Epithelial cell of esophagus (primary cell): ENCODE results near the gene LPIN3.
"Not testable (repeated sequence)": the region's sequence is repeated elsewhere in the genome, so short reads cannot be mapped to it uniquely, and the experiment has no call there.

Experiments used
- DNase-seq: peaks from one replicate; pipeline ENCODE4 v3.0.0; 2010; ENCODE audit warnings: low read depth
- H3K4me3 ChIP-seq: 2 replicates; pipeline ENCODE4 v1.5.1; 2011; ENCODE audit warnings: mild to moderate bottlenecking, low read length, control low read depth
- TF ChIP-seq, protein P1 (sequence below): IDR thresholded peaks from 2 replicates; pipeline ENCODE4 v1.5.1; 2011; ENCODE audit warnings: low read depth, mild to moderate bottlenecking, low read length, control low read depth, inconsistent platforms; ENCODE audit not compliant: insufficient read depth; ENCODE audit errors: missing control alignments

Gene LPIN3

DNA sequence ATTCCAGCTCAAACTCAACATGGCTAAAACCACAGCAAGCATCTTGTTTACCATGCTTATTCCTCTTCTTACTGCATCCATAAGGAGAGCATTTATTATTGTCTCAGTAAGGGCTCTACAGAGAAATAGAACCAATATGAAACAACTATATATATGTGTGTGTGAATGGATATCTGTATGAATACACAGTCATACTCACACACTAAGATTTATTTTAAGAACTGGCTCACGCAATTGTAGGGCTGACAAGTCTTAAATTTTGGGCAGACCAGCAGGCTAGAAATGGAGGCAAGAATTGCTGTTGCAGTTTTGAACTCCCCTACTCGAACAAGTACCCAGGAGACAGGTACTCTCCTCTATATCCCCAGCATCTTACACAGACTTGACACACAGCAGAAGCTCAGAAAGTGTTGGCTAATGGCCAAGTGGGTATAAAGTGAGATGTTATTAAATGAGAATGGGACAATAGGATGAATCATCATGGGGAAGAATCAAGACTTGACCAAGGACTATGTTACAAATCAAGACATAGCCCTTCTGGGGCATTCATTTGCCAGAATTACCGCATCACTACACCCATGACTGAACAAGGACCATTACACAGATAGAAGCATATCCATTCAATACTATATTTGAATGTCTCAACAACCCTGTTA, 36.1 kb upstream of the LPIN3 start:
- DNase-seq, result peak; percentile 31
- H3K4me3 ChIP-seq, result no peak overlapping the region
- TF ChIP-seq, protein P1, sequence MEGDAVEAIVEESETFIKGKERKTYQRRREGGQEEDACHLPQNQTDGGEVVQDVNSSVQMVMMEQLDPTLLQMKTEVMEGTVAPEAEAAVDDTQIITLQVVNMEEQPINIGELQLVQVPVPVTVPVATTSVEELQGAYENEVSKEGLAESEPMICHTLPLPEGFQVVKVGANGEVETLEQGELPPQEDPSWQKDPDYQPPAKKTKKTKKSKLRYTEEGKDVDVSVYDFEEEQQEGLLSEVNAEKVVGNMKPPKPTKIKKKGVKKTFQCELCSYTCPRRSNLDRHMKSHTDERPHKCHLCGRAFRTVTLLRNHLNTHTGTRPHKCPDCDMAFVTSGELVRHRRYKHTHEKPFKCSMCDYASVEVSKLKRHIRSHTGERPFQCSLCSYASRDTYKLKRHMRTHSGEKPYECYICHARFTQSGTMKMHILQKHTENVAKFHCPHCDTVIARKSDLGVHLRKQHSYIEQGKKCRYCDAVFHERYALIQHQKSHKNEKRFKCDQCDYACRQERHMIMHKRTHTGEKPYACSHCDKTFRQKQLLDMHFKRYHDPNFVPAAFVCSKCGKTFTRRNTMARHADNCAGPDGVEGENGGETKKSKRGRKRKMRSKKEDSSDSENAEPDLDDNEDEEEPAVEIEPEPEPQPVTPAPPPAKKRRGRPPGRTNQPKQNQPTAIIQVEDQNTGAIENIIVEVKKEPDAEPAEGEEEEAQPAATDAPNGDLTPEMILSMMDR, result no peak

DNA sequence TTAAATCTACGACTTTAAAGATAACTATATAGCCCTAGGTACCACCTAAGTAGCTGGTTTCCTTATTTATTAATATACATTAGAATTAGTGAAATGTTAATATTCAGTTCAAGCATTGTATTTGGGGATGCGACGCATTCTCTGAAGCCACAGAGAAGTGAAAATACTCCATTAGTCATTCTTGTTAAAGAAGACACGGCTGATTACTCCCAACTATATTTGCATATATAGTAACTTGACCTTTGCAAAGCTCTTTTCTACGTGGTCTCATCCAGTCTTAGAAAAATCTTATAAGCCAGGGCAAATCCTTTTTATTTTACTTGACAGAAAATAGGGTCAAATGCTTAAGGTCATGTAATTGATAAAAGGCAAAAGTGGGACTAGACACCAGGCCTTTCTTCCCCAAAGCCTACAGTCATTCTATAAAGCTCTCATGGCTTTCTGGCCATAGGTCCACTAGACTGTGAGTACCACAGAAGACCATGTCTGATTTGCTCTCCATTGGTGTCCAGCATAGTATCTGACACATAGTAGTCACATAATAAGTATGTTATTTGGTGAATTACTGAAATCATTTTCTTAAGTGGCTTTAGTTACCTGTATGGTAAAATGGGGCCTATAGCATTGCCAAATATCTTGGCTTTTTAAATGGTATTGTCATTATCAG, 34.4 kb upstream of the LPIN3 start:
- no peak for DNase-seq
- TF ChIP-seq, protein P1, result no peak
- H3K4me3 ChIP-seq, result no peak overlapping the region

DNA sequence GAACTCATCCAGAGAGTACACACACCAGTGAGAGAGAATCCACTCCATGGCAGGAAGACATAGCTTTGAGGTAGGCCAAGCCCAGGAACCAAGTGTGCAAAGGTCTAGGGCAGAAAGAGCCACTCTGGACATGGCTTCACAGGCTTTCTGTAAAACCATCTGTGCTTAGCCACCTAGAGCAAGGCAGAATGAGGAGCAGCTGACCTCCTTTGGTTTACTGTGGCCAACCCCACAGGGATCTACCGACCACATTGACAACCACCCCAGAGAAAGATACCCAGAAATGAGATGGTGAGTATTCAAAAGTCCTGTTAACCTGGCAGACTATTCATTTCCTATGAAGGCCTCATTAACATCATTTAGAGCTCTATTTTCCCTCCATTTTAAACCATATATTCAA, 33.6 kb upstream of the LPIN3 start:
- H3K4me3 ChIP-seq, result no peak overlapping the region
- DNase-seq, result no peak
- TF ChIP-seq, protein P1, result no peak

GRCh38 chr20:41308290-41308711, 32.3 kb upstream of the LPIN3 start:
- TF ChIP-seq, protein P1, result no peak
- DNase-seq, result peak; percentile 41
- H3K4me3 ChIP-seq, result no peak overlapping the region

- no peak for DNase-seq
- no peak overlapping the region for H3K4me3 ChIP-seq
- TF ChIP-seq, protein P1, result no peak
Measured at GRCh38 chr20:41308726-41309413, 31.8 kb upstream of the LPIN3 start.

DNA sequence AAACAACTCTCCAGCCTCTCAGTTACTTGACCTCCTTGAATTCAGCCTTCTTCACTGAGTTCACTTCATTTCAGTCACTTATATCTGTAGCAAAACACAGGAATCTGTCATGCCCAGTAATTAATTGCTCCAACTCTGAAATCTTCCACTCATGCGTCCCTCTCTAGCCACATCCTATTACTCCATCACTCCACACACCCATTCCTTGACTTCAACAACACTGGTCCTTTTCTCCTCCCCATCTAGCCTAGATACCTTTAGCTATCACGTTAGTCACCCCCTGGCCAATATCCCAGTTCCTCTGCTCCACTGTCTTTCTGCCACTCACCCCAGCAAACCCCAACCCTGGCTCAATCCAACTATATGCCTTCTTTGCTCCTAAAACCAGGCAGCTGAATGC, 30.8 kb upstream of the LPIN3 start:
- DNase-seq, result peak; percentile 28
- H3K4me3 ChIP-seq, result no peak overlapping the region
- TF ChIP-seq, protein P1, result no peak

DNA sequence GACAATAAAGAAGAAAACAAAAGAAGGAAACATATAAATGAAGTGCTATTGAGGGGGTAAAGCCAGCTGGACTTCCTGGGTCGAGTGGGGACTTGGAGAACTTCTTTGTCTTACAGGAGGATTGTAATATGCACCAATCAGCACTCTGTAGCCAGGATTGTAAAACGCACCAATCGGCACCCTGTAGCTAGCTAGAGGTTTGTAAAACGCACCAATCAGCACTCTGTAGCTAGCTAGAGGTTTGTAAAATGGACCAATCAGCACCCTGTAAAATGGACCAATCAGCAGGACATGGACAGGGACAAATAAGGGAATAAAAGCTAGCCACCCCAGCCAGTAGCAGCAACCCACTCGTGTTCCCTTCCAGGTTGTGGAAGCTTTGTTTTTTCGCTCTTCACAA, 28.6 kb upstream of the LPIN3 start:
- DNase-seq, H3K4me3 ChIP-seq: not testable (repeated sequence)
